Fibroblast of lung (primary cell): ENCODE measurements around the gene SPOCD1.

Experiments
- CTCF ChIP-seq, 2 donors: IDR thresholded peaks in 1 of 2; conservative IDR thresholded peaks in 1 of 2; 1 replicate in 1 of 2; 2 replicates in 1 of 2; pipeline ENCODE4 v1.5.1; 2011 to 2012; ENCODE audit warnings: low read length in 2 of 2, control low read depth in 1 of 2, inconsistent platforms in 1 of 2, low read depth in 1 of 2, mild to moderate bottlenecking in 1 of 2
- EZH2 ChIP-seq: IDR thresholded peaks from 2 replicates; pipeline ENCODE4 v1.5.1; 2012; ENCODE audit warnings: low read length, control low read depth, mild to moderate bottlenecking; ENCODE audit errors: missing control alignments

- TF ChIP-seq CTCF (conservative IDR thresholded peaks at IDR 0.05 in 1 of 2, IDR thresholded peaks at IDR 0.05 in 1 of 2; ENCODE audit: low read depth in 1 of 2, low read length in 2 of 2) (no peak), EZH2 (no peak)
Observed at GRCh38 chr1:31787261-31787660, 28.6 kb downstream of the SPOCD1 start.
